Activated T-helper 17 cell treated with anti-CD3 and anti-CD28 coated beads, Interleukin-2, amount 50 U/mL, for 72 hours (primary cell): Measurements from ENCODE around the gene PITPNM1. TPM values are rescaled to one million over a fixed set of nuclear protein-coding genes. Genes with fewer than 3 reads are reported as not detected.
"Not testable (repeated sequence)": the region's sequence is repeated elsewhere in the genome, so short reads cannot be mapped to it uniquely, and the experiment has no call there.

Experiments
- ATAC-seq: fragments of 150-1000 bp; cut with Tn5 transposase; replicated peaks from 2 replicates; pipeline ENCODE4 v1.10.0; 2021; ENCODE audit warnings: mild to moderate bottlenecking, moderate library complexity
- H3K27ac Mint-ChIP-seq: one replicate; pipeline ENCODE4 v1.8.0; 2022; ENCODE audit warnings: mixed read lengths
- H3K27me3 Mint-ChIP-seq: one replicate; pipeline ENCODE4 v1.8.0; 2022; ENCODE audit warnings: mixed read lengths
- H3K36me3 Mint-ChIP-seq: one replicate; pipeline ENCODE4 v1.8.0; 2022; ENCODE audit warnings: low read depth, mild to moderate bottlenecking, mixed read lengths
- H3K4me1 Mint-ChIP-seq: one replicate; pipeline ENCODE4 v1.8.0; 2022; ENCODE audit warnings: mixed read lengths
- H3K4me3 Mint-ChIP-seq: one replicate; pipeline ENCODE4 v1.8.0; 2022; ENCODE audit warnings: mild to moderate bottlenecking, mixed read lengths
- H3K9me3 Mint-ChIP-seq: one replicate; pipeline ENCODE4 v1.8.0; 2022; ENCODE audit warnings: mixed read lengths
- total RNA-seq, 2 donors: library from RNA; stranded (reverse); gene quantifications; one replicate each; pipeline ENCODE4 v1.2.3, GENCODE V29; 2022

The PITPNM1 gene
- total RNA-seq, 2 donors from 2014 or later: 97.9 to 111 TPM

DNA sequence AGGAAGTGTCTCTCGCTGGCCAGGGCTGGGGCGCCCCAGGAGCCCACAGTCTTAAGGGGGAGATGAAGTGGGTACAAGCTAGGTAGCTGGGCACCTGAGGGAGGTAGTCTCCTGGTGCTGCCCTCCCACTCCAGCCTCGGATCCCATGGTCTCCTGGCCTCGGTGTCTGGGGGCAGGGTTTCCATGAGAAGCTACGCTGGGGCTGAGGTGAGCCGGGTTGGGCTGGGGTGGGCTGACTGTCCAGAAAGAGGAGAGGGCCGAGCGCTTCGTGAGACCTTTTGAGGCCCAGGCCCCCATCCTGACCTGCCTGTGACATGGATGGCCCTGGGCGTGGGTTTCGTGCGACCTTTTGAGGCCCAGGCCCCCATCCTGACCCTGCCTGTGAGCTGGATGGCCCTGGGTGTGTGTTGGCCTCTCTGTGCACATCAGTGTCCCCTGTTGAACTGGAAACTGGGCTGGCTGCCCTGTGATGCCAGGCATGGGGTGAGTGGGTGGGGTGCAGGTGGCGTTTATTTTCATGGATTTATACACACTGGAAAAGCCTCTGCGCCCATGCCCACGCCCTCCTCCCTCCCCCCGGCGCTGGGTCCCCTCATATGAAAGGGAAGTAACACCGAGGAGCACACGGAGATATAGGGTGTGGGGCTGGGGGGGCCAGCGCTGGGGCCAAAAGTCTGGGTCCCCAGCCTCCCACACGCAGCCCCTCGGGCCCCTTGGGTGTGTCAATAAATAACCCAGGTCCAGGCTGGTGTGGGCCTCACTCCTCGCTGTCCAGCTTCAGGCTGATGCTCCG, 13.7 kb downstream of the PITPNM1 start:
- Mint-ChIP-seq H3K36me3 (peaks cover 87% of the 10 kb centered on the region), H3K4me3 (no peak overlapping the region)

GRCh38 chr11:67490727-67491065, 14.5 kb downstream of the PITPNM1 start:
- peak overlapping the region; percentile 56 for H3K27ac Mint-ChIP-seq
- H3K4me3 Mint-ChIP-seq: peak overlapping the region; percentile 60
- H3K36me3 Mint-ChIP-seq: peaks cover 87% of the 10 kb centered on the region
- peaks cover 4% of the 10 kb centered on the region for H3K9me3 Mint-ChIP-seq
- no peaks in the 10 kb centered on the region for H3K27me3 Mint-ChIP-seq
- no peak for ATAC-seq
- H3K4me1 Mint-ChIP-seq: peaks cover 26% of the 10 kb centered on the region

More for the DNA sequence above, 13.7 kb downstream of the PITPNM1 start:
- Mint-ChIP-seq H3K27me3 (no peaks in the 10 kb centered on the region), H3K27ac (peak overlapping the region; percentile 56), H3K4me1 (peaks cover 22% of the 10 kb centered on the region), H3K9me3 (peaks cover 2% of the 10 kb centered on the region)
- ATAC-seq: no peak

GRCh38 chr11:67489885-67490726, 15.1 kb downstream of the PITPNM1 start:
- Mint-ChIP-seq H3K9me3 (peaks cover 4% of the 10 kb centered on the region), H3K27ac (peak overlapping the region; percentile 97), H3K4me1 (peaks cover 28% of the 10 kb centered on the region), H3K27me3 (no peaks in the 10 kb centered on the region), H3K36me3 (peaks cover 86% of the 10 kb centered on the region), H3K4me3 (peak overlapping the region; percentile 60)
- ATAC-seq: no peak

- H3K27me3 Mint-ChIP-seq: no peaks in the 10 kb centered on the region
- peak overlapping the region; percentile 97 for H3K27ac Mint-ChIP-seq
- H3K36me3 Mint-ChIP-seq: peaks cover 87% of the 10 kb centered on the region
- H3K9me3 Mint-ChIP-seq: peaks cover 4% of the 10 kb centered on the region
- peaks cover 32% of the 10 kb centered on the region for H3K4me1 Mint-ChIP-seq
- peak overlapping the region; percentile 98 for H3K4me3 Mint-ChIP-seq
- no peak for ATAC-seq
These were observed 15.8 kb downstream of the PITPNM1 start for GRCh38 chr11:67489203-67489884.

DNA sequence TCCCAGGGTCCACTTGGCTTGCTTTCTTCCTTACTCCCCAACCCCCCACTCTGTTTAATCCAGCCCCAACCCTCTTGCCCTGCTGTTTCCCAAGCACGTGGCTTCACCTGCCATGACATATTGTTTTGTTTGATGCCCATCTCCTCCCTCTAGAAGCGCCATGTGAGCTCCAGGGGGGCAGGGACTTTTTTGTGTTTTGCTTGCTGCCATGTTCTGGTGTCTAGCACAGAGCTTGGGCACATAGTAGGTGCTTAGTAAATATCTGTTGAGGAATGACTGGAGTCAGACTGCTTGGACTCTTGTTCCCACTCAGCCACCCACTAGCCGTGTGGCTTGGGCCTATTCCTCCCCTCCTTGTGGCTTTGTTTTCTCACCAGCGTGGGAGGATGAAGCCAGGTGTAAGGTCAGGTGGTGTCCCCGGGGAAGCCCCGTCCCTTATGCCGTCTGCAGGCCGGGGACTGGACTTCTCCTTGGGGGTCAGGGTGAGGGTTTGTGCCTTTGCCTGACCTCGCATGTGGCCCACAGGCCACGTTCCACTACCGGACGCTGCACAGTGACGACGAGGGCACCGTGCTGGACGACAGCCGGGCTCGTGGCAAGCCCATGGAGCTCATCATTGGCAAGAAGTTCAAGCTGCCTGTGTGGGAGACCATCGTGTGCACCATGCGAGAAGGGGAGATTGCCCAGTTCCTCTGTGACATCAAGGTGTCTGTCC, 18.5 kb downstream of the PITPNM1 start:
- Mint-ChIP-seq H3K9me3 (peaks cover 4% of the 10 kb centered on the region), H3K4me3 (peak overlapping the region; percentile 98), H3K27me3 (no peaks in the 10 kb centered on the region), H3K36me3 (peaks cover 87% of the 10 kb centered on the region), H3K4me1 (peaks cover 32% of the 10 kb centered on the region), H3K27ac (peak overlapping the region; percentile 97)
- ATAC-seq: peak; percentile 39

- not testable (repeated sequence) for H3K9me3 Mint-ChIP-seq, H3K27me3 Mint-ChIP-seq
- Mint-ChIP-seq H3K27ac (peak overlapping the region; percentile 97), H3K4me1 (peaks cover 32% of the 10 kb centered on the region), H3K4me3 (peak overlapping the region; percentile 98), H3K36me3 (peaks cover 80% of the 10 kb centered on the region)
- ATAC-seq: peak; percentile 14
These were observed 19.2 kb downstream of the PITPNM1 start for GRCh38 chr11:67485873-67486361.

- H3K27me3 Mint-ChIP-seq: no peaks in the 10 kb centered on the region
- H3K27ac Mint-ChIP-seq: peak overlapping the region; percentile 99
- H3K36me3 Mint-ChIP-seq: peaks cover 70% of the 10 kb centered on the region
- peaks cover 31% of the 10 kb centered on the region for H3K4me1 Mint-ChIP-seq
- H3K9me3 Mint-ChIP-seq: peaks cover 4% of the 10 kb centered on the region
- ATAC-seq: peak; percentile 16
- peak overlapping the region; percentile 98 for H3K4me3 Mint-ChIP-seq
These were observed 20.3 kb downstream of the PITPNM1 start for GRCh38 chr11:67484847-67485311.

- peak; percentile 22 for ATAC-seq
- H3K27me3 Mint-ChIP-seq: no peaks in the 10 kb centered on the region
- H3K9me3 Mint-ChIP-seq: peaks cover 4% of the 10 kb centered on the region
- peaks cover 26% of the 10 kb centered on the region for H3K4me1 Mint-ChIP-seq
- peak overlapping the region; percentile 99 for H3K27ac Mint-ChIP-seq
- H3K4me3 Mint-ChIP-seq: peak overlapping the region; percentile 98
- peaks cover 61% of the 10 kb centered on the region for H3K36me3 Mint-ChIP-seq
These were observed 21.1 kb downstream of the PITPNM1 start for GRCh38 chr11:67483831-67484665.

- Mint-ChIP-seq H3K4me3 (peak within 1 kb of the TSS; percentile 98), H3K27ac (peak within 1 kb of the TSS; percentile 99), H3K27me3 (no peaks in the 10 kb centered on the region), H3K4me1 (peaks cover 25% of the 10 kb centered on the region), H3K9me3 (peaks cover 4% of the 10 kb centered on the region), H3K36me3 (peaks cover 52% of the 10 kb centered on the region)
- ATAC-seq: peak; percentile 61
These were observed 22.1 kb downstream of the PITPNM1 start, which contains the start of gene AIP for GRCh38 chr11:67482827-67483798. TSS of gene AIP (plus strand) at chr11:67483026. CDS start at chr11:67483159, 133 bp downstream.

DNA sequence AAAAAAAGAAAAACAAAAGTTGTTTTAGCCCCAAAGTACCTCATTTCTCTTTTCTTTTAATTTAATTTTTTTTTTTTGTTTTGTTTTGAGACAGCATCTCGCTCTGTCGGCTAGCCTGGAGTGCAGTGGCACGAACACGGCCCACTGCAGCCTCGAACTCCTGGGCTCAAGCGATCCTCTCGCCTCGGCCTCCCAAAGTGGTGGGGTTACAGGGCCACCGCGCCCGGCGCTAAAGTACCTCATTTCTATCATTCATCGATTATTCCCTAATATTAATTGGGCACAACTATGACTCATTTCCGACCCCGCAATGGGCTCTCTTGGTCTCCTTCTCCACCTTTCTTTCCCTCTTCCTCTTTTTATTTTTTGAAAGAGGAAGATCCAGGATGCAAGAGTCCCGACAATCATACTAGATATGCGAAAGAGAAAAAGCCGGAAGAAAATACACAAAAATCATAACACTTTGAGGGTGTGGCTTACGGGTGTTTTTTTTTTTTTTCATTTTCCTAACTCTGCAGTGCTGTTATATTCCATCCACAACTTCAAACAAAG, 22.8 kb downstream of the PITPNM1 start:
- peak overlapping the region; percentile 98 for H3K4me3 Mint-ChIP-seq
- H3K27ac Mint-ChIP-seq: peak overlapping the region; percentile 99
- peaks cover 4% of the 10 kb centered on the region for H3K9me3 Mint-ChIP-seq
- peaks cover 44% of the 10 kb centered on the region for H3K36me3 Mint-ChIP-seq
- H3K4me1 Mint-ChIP-seq: peaks cover 17% of the 10 kb centered on the region
- no peak for ATAC-seq
- H3K27me3 Mint-ChIP-seq: no peaks in the 10 kb centered on the region

GRCh38 chr11:67477344-67478050, 27.7 kb downstream of the PITPNM1 start:
- not testable (repeated sequence) for H3K36me3 Mint-ChIP-seq, H3K4me3 Mint-ChIP-seq, H3K9me3 Mint-ChIP-seq, H3K27me3 Mint-ChIP-seq, ATAC-seq, H3K27ac Mint-ChIP-seq, H3K4me1 Mint-ChIP-seq
